T47D (cell line): Measurements from ENCODE around the gene PTPRR.

ENCODE experiments used
- DNase-seq, 2 experiments: peaks; one replicate each; pipeline versions ENCODE4 v3.0.0 to v3.0.0-alpha.2; 2011 to 2012; ENCODE audit warnings: low read depth in 1 of 2, low spot score in 1 of 2
- JUND ChIP-seq: IDR thresholded peaks from 2 replicates; pipeline ENCODE4 v1.6.1; 2012; ENCODE audit warnings: low read depth
- in situ Hi-C: cut with HindIII; loops from 2 replicates; pipeline ENCODE4 v1.10.0; 2016; ENCODE audit warnings: low sequenced_read_pairs, low pct_unique_long_range_greater_than_20kb

PTPRR gene

DNA sequence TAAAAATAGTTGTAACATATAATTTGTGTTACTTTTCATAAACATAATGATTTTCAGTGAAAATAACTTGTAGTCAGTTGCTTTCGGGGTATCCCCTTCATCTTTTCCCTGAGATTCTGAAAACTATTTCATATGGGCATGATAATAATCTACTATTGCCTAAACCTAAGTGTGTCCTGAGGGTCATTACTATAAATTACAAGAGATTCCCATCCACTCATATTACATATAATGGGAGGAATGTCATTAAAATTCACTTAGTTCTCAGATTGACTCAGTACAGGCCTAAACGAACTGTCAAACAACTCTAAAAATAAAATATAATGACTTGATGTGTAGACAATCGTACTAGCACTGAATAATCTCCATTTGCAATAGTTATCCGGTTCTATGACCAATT lies 72.7 kb downstream of the PTPRR start:
- no peak for TF ChIP-seq JUND
- no peak for DNase-seq
- in situ Hi-C loops = no loop called here

DNA sequence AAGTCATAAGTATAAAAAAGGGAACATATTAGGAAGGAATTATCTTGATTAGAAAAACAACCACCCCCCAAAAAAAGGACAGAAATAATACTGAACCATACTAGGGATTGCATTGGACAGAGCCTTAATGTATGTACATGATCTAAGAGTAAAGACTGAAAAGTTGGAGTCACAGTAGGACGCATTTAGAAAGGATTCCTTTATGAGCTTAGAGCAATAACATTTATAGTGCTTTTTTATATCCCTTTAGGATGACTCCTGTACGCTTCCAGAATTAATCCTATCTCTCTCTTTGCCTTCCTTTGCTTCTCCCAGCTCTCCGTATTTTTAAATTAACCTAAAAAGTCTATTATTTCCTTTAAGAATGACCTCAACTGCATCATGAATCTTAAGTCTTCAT lies 75.3 kb downstream of the PTPRR start:
- in situ Hi-C loops = no loop called here
- DNase-seq = no peak
- no peak for TF ChIP-seq JUND

DNA sequence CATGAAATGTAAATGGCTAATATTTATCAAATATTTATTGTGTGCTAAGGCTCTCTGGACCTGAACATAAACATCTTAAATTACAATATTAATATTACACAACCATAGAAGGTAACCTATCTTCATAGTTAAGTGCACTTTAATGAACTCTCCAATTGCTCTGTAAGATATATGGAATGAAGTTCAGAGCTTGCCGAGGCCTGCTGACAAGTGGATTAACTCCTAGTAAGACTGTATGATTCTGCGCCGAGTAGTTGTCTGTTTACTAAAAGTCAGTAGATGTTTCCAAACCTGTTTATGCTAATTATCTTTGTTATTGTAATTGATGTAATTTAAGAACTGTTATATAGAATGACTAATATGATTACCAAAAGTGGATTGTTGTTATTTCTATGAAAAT lies 77.2 kb downstream of the PTPRR start:
- no peak for TF ChIP-seq JUND
- in situ Hi-C loops = no loop called here
- DNase-seq = no peak

DNA sequence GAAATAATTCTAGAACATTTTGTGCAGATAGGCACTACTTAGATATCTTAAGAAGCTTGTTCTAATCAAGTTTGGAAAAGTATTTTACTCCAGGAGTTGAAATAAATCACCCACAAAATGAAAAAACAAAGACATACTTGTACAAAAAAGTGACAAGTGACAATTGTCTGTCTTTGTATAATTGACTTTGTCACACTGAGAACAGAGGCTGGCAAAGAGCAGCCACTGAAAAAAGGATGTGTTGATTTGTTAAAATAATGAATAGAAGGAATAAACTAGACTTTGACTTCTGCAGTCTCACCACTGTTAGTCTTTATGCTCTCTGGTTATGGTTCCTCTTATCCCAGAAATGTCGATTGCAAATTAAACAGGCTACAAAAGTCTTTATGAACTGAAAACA lies 77.6 kb downstream of the PTPRR start:
- in situ Hi-C loops = no loop called here
- no peak for DNase-seq
- no peak for TF ChIP-seq JUND

DNA sequence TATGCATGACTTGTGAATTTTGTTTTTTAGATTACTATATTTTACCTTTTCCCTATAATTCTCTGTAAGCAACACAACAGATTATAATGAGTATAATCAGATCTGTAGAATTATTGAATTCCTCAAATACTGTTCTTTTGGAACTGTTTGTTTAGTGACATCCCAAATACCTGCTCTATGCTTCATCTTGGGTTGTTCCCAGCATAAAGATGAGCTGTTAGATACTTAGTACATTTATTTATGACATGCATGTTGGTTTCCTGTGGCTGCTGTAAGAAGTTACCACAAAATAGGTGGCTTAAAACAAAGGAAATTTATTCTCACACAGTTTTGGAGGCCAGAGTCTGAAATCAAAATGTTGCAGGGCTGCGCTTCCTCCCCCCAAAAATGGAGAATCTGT lies 78.4 kb downstream of the PTPRR start:
- TF ChIP-seq JUND = no peak
- no peak for DNase-seq
- in situ Hi-C loops = no loop called here

DNA sequence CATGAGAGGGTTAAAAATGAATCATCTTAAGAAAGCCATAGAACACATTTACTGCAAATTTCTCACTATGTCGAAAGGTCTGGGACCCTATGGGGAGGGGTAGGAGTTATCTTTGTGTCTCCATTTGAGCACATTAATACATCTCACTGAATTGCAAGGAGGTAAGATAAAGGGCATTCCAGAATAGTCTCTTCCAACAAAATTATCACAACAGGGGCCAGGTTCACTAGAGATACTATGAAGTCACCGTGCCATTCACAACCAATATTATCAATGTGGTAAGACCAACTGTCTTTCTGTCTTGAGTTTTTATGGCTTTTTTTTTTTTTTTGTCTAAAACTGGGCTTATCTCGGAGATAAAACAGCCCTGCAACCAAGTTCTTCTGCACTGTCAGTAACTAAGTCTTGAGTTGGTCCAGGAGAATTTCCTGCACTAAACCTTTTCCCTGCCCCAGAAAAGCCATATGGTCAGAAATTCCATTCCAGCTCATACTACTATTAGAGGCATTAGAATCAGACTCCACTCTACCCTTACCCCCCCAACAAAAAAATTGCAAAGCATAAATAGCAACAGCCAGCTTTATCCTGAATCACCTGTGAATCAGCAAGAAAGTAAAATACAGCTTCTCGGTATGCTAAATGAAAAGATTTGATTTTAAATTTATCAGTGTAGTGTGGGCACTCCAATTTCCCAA lies 79.7 kb downstream of the PTPRR start:
- DNase-seq = no peak
- in situ Hi-C loops = no loop called here
- TF ChIP-seq JUND = no peak

DNA sequence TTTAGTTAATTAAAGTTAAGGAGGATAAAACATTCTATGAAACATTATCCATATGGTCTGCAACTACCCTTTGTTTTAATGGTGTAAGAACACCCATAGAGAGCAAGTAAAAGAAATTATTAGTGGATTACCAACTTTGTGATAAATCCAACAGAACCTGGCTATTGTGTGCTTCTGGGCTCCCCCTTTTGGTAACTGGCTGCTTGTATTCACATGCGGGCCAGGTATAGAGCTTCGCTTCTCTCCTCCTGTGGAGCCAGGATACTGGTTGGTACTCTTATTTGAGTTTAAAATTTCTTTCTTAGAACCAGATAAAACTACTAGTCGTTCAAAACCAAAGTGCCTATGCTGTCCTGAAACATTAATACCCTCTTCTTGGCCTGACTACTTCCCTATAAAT lies 81.0 kb downstream of the PTPRR start:
- TF ChIP-seq JUND = no peak
- DNase-seq = peak in 1 of 2 experiments; percentile 10
- in situ Hi-C loops = no loop called here

DNA sequence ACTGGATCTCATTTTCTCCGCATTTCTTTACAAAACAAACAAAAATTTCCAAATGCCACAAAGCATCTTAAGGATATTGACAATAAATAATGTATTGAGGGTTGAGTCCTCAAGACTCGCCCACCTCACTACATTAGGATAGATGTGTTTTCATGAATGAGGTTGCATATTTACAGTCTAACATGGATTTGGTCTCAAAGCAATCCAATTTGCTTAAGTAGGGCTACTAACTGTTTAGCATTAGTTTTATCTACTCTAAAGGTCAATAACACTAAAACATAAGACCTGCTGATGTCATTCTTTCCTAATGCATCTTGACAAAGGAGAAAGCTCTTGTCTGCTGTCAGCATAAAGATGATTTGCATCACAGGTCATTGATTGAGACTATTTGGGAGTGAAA lies 82.4 kb downstream of the PTPRR start:
- TF ChIP-seq JUND = no peak
- in situ Hi-C loops = no loop called here
- no peak for DNase-seq

DNA sequence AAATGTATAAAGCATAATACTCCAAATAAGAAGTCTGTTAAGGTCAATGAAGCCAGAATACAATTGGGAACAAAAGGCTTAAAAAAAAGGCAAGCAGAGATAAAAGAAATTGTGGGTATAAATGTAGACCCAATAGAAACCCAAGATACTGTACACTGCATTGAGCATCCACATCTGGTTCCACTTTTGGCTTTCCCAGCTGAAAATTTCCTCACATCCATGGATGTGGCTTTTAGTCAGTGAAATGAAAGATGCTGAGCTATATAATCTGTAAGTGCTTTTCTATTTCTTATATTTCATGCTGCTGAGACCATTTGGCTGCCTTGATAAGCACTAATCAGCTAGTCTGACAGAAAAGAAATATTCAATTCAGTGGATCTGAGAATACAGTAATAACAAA lies 83.5 kb downstream of the PTPRR start:
- in situ Hi-C loops = no loop called here
- TF ChIP-seq JUND = no peak
- DNase-seq = no peak

DNA sequence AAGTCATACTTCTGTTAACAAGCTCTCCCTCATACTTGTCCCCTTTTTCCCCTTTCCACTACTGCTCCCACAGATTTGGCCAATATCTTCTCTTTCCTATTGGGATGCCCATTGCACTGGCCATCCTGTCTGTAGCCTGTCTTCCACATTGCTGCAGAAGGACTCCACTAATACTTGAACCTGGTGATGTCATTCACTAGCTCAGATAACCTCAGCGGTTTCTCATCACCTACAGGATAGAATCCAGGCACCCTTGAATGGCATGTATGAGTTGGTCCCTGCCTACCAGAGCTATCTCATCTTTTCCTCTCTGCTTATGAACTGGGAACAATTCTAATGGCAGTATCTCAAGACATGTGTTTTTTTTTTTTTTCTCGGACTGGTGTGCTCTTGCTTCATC lies 84.6 kb downstream of the PTPRR start:
- TF ChIP-seq JUND = no peak
- in situ Hi-C loops = no loop called here
- DNase-seq = no peak

DNA sequence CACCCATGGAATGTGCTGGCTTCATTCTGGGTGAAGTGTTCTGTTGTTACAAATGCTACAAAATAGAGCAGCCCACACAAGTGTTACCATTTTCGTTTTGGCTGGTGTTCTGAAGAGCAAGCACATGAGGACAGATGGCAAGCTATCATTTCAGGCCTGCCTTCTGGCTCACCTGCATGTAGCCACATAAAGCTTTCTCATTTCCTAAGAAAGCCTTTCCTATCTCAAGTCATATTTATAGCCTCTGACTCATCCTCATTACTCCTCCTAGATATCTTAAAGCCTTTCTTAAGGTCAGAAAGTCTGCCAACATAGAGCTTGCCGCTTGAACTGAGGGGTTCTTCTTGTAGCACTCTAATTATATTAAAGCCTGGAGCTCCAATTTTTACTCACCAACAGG lies 89.0 kb downstream of the PTPRR start:
- TF ChIP-seq JUND = no peak
- in situ Hi-C loops = no loop called here
- no peak for DNase-seq

DNA sequence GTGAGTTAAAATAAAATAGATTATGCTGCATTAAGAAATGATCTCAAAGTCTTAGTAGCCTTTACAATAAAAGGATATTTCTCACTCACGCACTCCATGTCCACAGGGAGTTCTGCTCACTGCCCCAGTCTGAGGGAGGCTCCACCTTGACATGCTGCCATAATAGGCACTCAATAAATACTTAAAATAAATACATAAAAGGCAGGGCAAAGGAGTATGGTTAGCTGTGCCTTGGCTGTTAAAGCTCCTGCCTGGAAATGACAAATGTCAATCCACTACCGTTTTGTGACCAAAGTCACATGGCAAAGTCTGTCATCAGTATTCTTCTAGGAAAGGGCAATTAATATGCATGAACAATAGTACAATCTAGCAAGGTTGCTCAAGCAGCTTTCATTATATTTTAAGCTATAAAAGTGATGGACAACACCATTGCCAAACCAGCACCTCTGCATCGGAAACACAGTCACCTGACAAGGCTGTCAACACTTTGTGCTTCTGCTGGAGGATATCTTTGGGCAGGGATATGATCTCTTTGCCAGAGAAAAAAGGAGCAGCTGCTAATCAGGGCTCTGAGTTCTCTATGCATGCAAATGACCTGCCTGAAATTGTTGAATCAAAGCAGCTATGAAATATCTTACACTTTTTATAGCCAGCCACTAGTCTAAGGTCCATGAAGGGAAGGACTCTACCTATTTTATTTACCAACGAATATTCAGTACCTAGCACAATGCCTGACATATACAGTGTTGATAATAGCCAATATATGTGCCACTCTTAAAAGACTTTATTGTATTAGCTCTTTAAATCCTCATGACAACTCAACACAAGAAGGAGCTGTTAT lies 90.1 kb downstream of the PTPRR start:
- in situ Hi-C loops = no loop called here
- no peak for TF ChIP-seq JUND
- no peak for DNase-seq

DNA sequence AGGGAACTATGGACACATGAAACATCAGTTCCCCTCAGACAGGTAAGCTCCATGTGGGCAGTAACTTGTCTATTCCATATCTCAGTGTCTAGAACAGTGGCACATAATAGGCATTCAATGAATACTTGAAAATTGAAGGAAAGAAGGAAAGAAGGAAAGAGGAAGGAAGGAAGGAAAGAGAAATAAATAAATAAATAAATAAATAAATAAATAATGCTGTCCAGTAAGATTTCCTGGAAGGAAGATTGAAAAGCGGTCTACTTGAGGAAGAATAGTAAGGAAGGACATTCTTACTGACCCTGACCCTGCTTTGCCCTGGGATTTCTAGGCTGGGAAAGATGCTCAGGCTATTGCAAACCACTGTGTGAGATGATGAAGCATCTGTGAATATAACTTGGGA lies 91.5 kb downstream of the PTPRR start:
- DNase-seq = no peak
- in situ Hi-C loops = no loop called here
- TF ChIP-seq JUND = no peak

DNA sequence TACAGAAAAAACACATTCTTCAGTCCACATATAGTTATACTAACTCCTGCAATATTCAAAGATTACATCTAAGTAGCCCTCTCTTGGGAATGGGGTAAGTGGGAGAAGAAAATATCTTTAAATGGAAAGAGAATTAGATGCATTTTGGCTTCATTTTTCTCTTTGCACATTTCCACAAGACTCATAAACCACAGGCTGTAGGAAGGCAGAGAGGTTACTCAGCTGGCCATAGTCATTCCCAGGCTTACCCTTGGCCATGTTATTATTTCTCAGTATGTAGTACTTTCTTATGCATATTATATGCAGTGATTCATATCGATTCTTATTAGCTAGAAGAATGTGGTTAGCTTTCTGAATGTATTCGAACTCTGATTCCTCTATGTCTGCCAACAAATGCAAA lies 92.2 kb downstream of the PTPRR start:
- in situ Hi-C loops = no loop called here
- no peak for DNase-seq
- TF ChIP-seq JUND = no peak
